Mesothelial cell of epicardium (in vitro differentiated cells): ENCODE measurements around the gene TXNDC15. TPM values are rescaled to one million over a fixed set of nuclear protein-coding genes. Genes with fewer than 3 reads are reported as not detected.

Experiments
- DNase-seq, 2 experiments: peaks; one replicate each; pipeline ENCODE4 v3.0.0; 2021; ENCODE audit warnings: low spot score in 2 of 2; ENCODE audit not compliant: unreplicated experiment in 2 of 2
- H3K27ac Mint-ChIP-seq: 2 replicates; pipeline ENCODE4 v1.8.0; 2021; ENCODE audit warnings: mixed read lengths
- H3K27me3 Mint-ChIP-seq: 2 replicates; pipeline ENCODE4 v1.8.0; 2021; ENCODE audit warnings: low read depth, mixed read lengths
- H3K36me3 Mint-ChIP-seq: 2 replicates; pipeline ENCODE4 v1.8.0; 2021; ENCODE audit warnings: mixed read lengths
- H3K4me1 Mint-ChIP-seq: 2 replicates; pipeline ENCODE4 v1.8.0; 2021; ENCODE audit warnings: mixed read lengths
- H3K4me3 Mint-ChIP-seq: 2 replicates; pipeline ENCODE4 v1.8.0; 2021; ENCODE audit warnings: mild to moderate bottlenecking, moderate library complexity, mixed read lengths
- H3K9me3 Mint-ChIP-seq: 2 replicates; pipeline ENCODE4 v1.8.0; 2021; ENCODE audit warnings: mixed read lengths
- CTCF ChIP-seq: fragments of 200-600 bp; sonication (generic); IDR thresholded peaks from one replicate; pipeline ENCODE4 v1.5.0; 2021; ENCODE audit warnings: antibody characterized with exemption; ENCODE audit not compliant: unreplicated experiment
- microRNA-seq: library from miRNA; unstranded; fragments of <30 nt; microRNA quantifications from one replicate; pipeline ENCODE4 v1.2.0, GENCODE V29; 2021; ENCODE audit warnings: inconsistent platforms, mixed read lengths
- total RNA-seq: library from RNA; stranded (reverse); gene quantifications from 3 replicates; pipeline ENCODE4 v1.2.1, GENCODE V29; 2021

TXNDC15 gene
- total RNA-seq, 1 donor from 2014 or later = 48.9 TPM

GRCh38 chr5:134949316-134949715, 75.1 kb downstream of the TXNDC15 start:
- Mint-ChIP-seq H3K4me1 (peaks cover 7% of the 10 kb centered on the region), H3K27ac (no peak overlapping the region), H3K9me3 (peaks cover 8% of the 10 kb centered on the region), H3K36me3 (peaks cover 8% of the 10 kb centered on the region), H3K27me3 (no peaks in the 10 kb centered on the region), H3K4me3 (no peak overlapping the region)
- DNase-seq = no peak
- no peak for TF ChIP-seq CTCF

Small RNA genes within 50 kb of the gene (microRNA-seq; reads per million reads assigned to microRNA genes)
- not detected for gene MIR4461

Other genes with a start within 250 kb of the TXNDC15 start
- gene SAR1B, start 241.5 kb upstream of the TXNDC15 start, total RNA-seq = 26.1 to 30.4 TPM (median 30.2 TPM) in 3 replicates
- gene SEC24A, start 225.6 kb upstream of the TXNDC15 start, total RNA-seq = 27.4 to 29.5 TPM (median 29.3 TPM) in 3 replicates
- gene CAMLG, start 135.8 kb upstream of the TXNDC15 start, total RNA-seq = 48.8 to 55.8 TPM (median 49.2 TPM) in 3 replicates
- gene DDX46, start 115.6 kb upstream of the TXNDC15 start, total RNA-seq = 61.3 to 64.9 TPM (median 61.7 TPM) in 3 replicates
- 75.4 to 85.4 TPM (median 83.4 TPM) in 3 replicates for gene C5orf24, start 28.4 kb upstream of the TXNDC15 start, total RNA-seq
- 15.7 to 18.5 TPM (median 15.9 TPM) in 3 replicates for gene PCBD2, start 30.8 kb downstream of the TXNDC15 start, total RNA-seq
- 1.1 to 1.5 TPM (median 1.4 TPM) in 3 replicates for gene CATSPER3, start 93.5 kb downstream of the TXNDC15 start, total RNA-seq
- 80.2 to 89.6 TPM (median 88.0 TPM) in 3 replicates for gene PITX1, start 159.9 kb downstream of the TXNDC15 start, total RNA-seq